GM12892 (cell line): Measurements from ENCODE around the gene IQCB1.
"Not testable (repeated sequence)": the region's sequence is repeated elsewhere in the genome, so short reads cannot be mapped to it uniquely, and the experiment has no call there.

Experiments
- POLR2AphosphoS5 ChIP-seq: IDR thresholded peaks from 2 replicates; pipeline ENCODE4 v1.6.1; 2011; ENCODE audit warnings: low read depth, low read length, control low read depth
- TAF1 ChIP-seq: IDR thresholded peaks from 2 replicates; pipeline ENCODE4 v1.6.1; 2011; ENCODE audit warnings: low read depth, mild to moderate bottlenecking, control low read depth, low read length, borderline replicate concordance

DNA sequence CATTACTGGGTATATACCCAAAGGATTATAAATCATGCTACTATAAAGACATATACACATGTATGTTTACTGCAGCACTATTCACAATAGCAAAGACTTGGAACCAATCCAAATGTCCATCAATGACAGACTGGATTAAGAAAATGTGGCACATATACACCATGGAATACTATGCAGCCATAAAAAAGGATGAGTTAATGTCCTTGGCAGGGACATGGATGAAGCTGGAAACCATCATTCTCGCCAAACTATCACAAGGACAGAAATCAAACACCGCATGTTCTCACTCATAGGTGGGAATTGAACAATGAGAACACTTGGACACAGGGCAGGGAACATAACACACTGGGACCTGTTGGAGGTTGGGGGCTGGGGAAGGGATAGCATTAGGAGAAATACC lies 91.8 kb downstream of the IQCB1 start:
- not testable (repeated sequence) for TF ChIP-seq POLR2AphosphoS5, TAF1
